ENCODE results near the gene SUMO2.

- no peak for TF ChIP-seq EZH2 (IDR thresholded peaks at IDR 0.05; ENCODE audit: insufficient read depth, poor library complexity, severe bottlenecking)
- no peak for TF ChIP-seq EZH2phosphoT487 (IDR thresholded peaks at IDR 0.05; ENCODE audit: insufficient read depth, low read depth)
These were observed 52.0 kb downstream of the SUMO2 start for GRCh38 chr17:75130632-75131277.
